Activated naive CD4-positive, alpha-beta T cell treated with anti-CD3 and anti-CD28 coated beads, Interleukin-2, amount 50 U/mL, for 16 hours (primary cell): ENCODE data around the gene SPDYE2.
"Not testable (repeated sequence)": the region's sequence is repeated elsewhere in the genome, so short reads cannot be mapped to it uniquely, and the experiment has no call there.

Experiments
- DNase-seq: peaks from one replicate; pipeline ENCODE4 v3.0.0-alpha.2; 2020

SPDYE2 gene, protein sequence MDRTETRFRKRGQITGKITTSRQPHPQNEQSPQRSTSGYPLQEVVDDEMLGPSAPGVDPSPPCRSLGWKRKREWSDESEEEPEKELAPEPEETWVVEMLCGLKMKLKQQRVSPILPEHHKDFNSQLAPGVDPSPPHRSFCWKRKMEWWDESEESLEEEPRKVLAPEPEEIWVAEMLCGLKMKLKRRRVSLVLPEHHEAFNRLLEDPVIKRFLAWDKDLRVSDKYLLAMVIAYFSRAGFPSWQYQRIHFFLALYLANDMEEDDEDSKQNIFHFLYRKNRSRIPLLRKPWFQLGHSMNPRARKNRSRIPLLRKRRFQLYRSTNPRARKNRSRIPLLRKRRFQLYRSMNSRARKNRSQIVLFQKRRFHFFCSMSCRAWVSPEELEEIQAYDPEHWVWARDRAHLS

DNA sequence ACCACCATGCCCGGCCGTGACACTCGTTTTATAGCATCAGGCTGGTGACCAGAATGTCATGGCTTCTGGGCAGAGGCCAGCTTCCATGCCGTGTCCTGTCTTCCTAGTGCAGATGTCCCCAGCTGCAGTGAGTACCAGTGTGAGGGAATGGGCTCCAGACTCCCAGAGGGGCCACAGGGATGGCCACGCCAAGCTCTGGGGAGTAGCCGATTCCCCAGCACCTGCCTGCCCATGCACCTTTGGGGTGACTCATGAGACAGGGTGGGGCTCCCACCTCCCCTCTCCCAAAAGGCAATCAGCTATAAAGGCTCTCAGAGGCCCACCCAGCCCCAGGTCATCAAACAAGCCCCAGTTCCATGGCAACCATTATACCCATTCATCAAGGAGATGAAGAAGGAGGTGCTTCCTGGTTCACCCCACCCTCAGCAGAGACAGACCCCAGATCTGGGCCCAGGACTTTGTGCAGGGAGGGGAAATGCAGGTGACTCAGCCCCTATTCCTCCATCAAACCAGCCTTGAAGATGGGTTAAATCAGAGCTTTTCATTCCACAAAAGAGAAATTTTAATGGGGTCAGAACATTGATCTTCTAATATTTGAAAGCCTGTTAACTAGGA is at the start of gene SPDYE2:
SPDYE2 (plus strand) TSS at position 419 of the 615 bp plus-strand sequence. CDS start 2,030 bp downstream, outside the sequence.
- DNase-seq = not testable (repeated sequence)

DNA sequence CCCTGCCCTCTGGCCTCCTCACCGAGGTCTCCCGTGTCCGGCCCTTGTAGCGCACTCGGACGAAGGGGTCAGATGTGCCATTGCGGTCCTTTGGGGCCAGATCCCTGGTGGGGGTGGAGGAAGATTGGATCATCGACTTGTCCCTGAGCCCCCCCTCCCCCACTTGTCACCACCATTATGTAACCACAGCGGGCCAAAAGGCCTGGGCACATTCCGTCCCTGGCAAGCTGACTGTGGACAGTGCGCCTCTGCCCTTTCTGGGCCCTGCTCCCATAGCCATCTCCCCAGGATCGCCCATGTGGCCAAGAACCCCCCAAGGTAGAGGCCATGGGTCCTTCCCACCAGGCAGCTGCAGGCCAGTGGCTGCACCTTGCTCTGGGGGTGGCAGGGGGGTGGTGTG is 47.9 kb upstream of the SPDYE2 start:
- DNase-seq = not testable (repeated sequence)

DNA sequence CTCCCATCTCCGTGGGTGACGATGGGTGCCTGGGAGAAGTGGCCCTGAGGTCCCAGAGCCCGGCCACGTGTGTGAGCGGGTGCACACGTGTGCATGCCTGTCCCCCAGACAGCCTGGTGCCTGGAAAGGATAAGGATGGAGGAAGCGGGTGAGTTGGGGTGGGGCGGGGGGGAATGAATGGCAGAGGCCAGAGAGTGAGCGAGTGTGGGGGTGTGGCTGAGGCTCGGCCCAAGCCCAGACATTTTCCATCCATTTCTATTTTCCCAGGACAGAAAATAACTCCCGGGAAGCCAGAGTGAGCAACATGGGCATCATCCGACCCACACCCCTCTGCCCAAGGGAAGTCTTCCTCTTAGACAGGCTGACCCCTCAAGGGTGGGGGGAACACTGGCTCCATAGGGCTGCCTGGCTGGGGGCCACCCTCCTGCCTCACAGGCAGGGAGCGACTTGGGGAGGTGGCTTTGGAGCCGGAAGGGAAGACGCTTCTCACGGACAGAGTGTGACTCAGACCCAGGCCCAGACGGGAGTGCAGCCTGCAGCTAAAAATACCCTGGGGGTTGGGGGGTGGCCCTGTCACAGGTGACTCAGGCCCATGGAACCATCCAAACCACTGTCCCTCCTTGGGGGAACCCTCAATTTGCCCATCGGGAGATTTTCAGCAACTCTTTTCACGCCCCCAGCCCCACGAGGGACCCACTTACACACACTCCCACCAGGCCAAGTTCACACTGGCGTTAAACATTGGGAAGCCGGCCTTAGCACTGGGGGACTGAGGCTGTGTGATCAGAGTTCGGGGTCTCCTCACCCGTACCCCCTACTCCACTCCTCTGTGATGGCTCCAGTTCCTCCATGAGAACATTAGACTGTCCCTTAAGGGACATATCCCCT is 45.5 kb upstream of the SPDYE2 start:
- not testable (repeated sequence) for DNase-seq

GRCh38 chr7:102507410-102508088 is 43.5 kb upstream of the SPDYE2 start:
- not testable (repeated sequence) for DNase-seq

- DNase-seq = not testable (repeated sequence)
These were observed 40.5 kb upstream of the SPDYE2 start for GRCh38 chr7:102510575-102510974.

- not testable (repeated sequence) for DNase-seq
These were observed 39.0 kb upstream of the SPDYE2 start for GRCh38 chr7:102511860-102512522.

GRCh38 chr7:102512642-102513221 is 38.3 kb upstream of the SPDYE2 start:
- not testable (repeated sequence) for DNase-seq

DNA sequence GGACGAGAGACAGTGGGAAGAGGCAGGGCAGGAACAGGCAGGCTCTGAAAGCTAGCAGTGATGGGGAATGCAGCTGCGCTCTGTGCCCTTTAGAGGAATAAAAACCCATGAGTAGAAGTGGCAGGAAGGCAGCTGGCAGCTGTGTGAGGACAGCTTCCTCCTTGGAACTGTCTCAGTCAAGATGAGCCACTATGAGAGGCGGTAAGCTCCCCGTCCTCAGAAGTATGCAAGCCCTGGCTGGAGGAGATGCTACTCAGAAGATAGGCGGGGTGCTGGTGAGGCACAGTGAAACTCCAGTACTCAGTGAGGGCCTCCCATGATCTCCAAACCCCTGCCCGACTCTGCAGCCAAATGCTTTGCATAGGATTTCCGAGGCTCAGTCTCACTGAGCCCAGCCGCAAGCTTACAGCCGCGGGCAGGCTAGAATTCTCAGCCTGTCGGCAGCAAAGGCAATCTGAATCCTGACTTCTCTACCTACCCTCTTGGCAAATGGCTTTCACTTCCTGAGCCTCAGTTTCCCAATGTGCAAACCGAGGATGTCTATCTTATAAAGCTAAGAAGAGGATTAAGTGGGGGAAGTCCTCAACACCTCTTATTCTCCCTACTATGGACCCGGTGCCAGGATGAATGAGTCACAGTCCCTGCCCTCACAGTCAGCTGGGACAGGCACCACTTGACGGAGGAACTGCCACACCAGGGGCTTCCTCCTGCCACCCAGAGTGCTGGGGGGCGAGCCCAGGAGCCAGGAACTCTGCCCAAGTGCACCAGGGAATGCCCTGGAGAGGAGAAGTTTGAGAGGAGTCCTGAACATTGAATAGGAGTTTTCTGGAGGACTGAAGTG is 35.9 kb upstream of the SPDYE2 start:
- not testable (repeated sequence) for DNase-seq

GRCh38 chr7:102515889-102516288 is 35.1 kb upstream of the SPDYE2 start:
- DNase-seq = not testable (repeated sequence)

DNA sequence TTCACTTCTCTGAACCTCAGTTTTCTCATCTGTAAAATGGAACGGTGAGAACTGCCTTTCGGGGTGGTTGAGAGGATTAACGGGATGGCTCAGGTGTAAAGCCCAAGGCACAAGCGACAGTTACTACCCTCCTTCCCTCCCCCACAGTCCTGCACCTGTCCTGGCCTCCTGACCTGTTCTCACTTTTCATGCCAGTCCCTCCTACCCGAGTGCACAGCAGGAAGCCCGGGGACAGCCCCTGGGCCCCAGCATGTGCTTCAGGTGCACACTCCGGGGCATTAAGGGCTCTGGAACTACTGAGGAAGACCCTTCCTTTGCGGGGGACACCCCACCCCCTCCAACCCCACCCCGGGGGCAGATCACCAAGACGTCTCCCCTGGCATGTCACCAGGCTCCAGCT is 34.1 kb upstream of the SPDYE2 start:
- DNase-seq = not testable (repeated sequence)

DNA sequence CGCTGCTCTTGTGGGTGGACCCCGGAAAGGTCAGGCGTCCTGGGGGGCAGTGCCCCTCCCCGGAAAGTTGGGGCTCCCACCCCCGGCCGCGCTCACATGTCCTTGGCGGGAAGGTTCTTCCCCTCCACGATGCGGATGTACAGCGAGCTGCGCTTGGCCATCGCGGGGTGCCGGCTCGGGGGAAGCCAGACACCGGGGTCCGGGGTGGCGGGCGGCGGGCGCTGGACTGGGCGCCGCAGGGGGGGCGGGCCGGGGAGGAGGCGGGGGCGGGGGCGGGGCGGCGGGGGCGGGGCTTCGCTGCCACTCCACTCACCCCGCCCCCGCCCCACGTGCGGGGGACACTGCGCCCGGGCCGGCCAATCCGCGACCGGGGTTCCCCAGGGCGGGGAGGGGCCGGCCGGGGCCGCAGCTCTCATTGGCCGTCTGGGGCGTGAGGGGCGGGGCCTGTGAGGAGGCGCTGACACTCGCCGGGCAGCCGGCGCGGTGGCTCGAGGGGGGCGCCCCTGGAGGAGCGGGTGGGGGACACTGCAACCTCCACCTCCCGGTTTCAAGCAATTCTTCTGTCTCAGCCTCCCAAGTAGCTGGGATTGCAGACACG is 33.4 kb upstream of the SPDYE2 start, which contains the start of gene RASA4B:
RASA4B (minus strand) TSS at position 228 of the 598 bp plus-strand sequence; CDS start at position 161, 67 bp downstream.
- DNase-seq = not testable (repeated sequence)

GRCh38 chr7:102520797-102521196 is 30.2 kb upstream of the SPDYE2 start:
- DNase-seq = not testable (repeated sequence)

GRCh38 chr7:102524803-102525202 is 26.2 kb upstream of the SPDYE2 start:
- not testable (repeated sequence) for DNase-seq

DNA sequence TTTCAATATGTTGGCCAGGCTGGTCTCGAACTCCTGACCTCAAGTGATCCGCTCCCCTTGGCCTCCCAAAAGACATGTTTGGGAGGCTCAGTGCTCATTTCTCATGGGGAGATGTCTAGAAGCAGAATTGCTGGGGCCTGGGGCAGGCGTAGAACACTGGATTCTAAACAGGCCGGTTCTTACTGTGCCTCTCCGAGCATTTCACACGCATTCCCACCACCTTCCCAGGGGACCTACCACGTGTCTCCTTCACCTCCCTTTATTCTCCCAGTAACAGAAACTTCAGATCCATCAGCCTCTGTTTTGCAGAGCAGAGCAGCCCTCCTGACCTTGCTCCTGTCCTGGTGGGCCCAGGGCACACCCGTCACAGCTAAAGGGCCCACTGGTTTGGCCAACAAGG is 23.8 kb upstream of the SPDYE2 start:
- not testable (repeated sequence) for DNase-seq

- DNase-seq = not testable (repeated sequence)
These were observed 22.9 kb upstream of the SPDYE2 start for GRCh38 chr7:102527822-102528793.

DNA sequence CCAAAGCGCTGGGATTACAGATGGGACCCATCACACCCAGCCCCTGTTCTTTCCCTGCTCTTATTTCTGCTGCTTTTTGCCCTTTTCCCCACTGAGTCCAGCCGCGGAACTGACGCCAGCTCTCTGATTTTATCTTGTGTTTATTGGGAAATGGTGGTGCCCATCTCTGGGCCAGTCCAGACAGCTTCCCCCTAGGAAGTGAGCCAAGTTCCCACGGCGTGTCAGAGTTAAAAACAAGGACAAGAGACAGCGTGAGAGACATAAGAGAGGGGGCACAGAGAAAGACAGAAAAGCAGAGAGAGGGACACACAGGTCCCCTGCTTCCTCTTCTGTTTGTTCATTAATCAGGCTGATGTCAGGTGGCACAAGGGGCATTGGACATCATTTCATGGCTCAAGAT is 19.4 kb upstream of the SPDYE2 start:
- DNase-seq = not testable (repeated sequence)

DNA sequence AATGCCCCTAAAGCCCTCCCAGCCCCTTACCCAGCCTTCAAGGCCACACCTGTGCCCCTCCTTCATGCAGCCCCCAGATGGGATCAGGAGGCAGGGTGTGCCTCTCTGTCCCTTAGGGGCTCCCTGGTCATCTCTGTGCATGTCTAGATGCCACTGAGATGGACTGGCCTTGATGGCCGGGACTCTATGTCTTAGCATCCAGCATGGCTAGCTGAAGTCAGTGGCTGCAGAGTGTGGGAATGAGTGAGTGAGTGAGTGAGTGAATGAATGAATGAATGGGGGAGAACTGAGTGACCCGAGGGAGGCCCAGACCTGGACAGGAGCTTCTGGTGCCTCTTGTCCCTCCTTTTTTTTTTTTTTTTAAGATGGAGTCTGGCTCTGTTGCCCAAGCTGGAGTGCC is 18.9 kb upstream of the SPDYE2 start:
- not testable (repeated sequence) for DNase-seq

- DNase-seq = not testable (repeated sequence)
These were observed 15.9 kb upstream of the SPDYE2 start for GRCh38 chr7:102535062-102535615.
